SK-N-SH treated with all-trans-retinoic acid at 6 μM for 48 hours (cell line): ENCODE results near the gene CARD9.

Source experiments
- ARNTL ChIP-seq: fragments of 450-650 bp; formaldehyde crosslinking; IDR thresholded peaks from 2 replicates; pipeline ENCODE4 v1.5.0; 2020; ENCODE audit warnings: low read depth, mild to moderate bottlenecking, moderate library complexity, borderline replicate concordance
- BACH2 ChIP-seq: fragments of 250-450 bp; sonication (Bioruptor Pico); IDR thresholded peaks from 2 replicates; pipeline ENCODE4 v1.9.0; 2021; ENCODE audit warnings: mild to moderate bottlenecking, borderline replicate concordance
- ISL1 ChIP-seq: fragments of 250-450 bp; sonication (Bioruptor Pico); IDR thresholded peaks from 2 replicates; pipeline ENCODE4 v2.1.2; 2022; ENCODE audit warnings: mild to moderate bottlenecking, moderate library complexity
- PATZ1 ChIP-seq: fragments of 250-450 bp; sonication (Bioruptor Pico); IDR thresholded peaks from 2 replicates; pipeline ENCODE4 v1.8.0; 2020; ENCODE audit warnings: mild to moderate bottlenecking, moderate library complexity, borderline replicate concordance
- TOX ChIP-seq: fragments of 250-450 bp; sonication (Bioruptor Pico); IDR thresholded peaks from 2 replicates; pipeline ENCODE4 v1.8.0; 2021; ENCODE audit warnings: mild to moderate bottlenecking, moderate library complexity, borderline replicate concordance
- ZFP30 ChIP-seq: fragments of 450-650 bp; formaldehyde crosslinking; IDR thresholded peaks from 2 replicates; pipeline ENCODE4 v1.5.0; 2022; ENCODE audit warnings: mild to moderate bottlenecking, moderate library complexity

DNA sequence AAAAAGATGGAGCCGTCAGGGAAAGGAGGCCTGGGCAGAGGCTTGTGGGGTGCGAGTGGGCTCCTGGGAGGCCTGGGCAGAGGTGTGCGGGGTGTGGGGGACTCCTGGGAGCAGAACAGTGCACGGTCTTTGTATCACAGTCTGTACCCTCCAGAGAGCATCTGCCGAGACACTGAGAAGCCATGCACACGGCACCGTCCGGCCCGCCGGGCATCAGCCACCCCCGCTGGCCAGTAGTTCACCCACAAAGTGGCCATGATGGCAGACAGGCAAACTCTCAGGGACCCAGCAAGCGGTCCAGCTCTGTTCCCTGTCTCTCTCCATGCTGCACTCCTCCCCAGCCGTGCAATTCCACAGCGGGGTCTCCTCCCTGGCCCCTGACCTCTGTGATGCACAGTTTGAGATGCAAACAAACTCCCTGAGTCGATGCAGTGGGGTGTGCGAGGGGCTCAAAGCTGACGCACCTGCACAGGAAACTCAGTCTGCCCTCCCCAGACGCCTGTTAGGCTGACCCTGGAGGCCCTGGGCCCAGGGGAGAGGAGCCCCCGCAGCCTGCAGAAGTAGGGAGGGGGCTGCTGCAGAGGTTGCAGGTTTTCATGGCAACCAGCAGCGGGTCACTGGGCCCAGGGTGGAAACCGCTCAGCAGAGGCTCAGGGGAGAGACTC, 55.2 kb downstream of the CARD9 start:
- TF ChIP-seq ISL1 (CRISPR knock-in tag) (no peak), TOX (CRISPR knock-in tag) (no peak), BACH2 (no peak), ZFP30 (CRISPR knock-in tag) (no peak), ARNTL (CRISPR knock-in tag) (no peak), PATZ1 (CRISPR knock-in tag) (no peak)
